PC-3 (cell line): ENCODE measurements around the gene ETFA. TPM values are rescaled to one million over a fixed set of nuclear protein-coding genes. Genes with fewer than 3 reads are reported as not detected.

Experiments
- ATAC-seq: fragments of 200-7000 bp; cut with Tn5 transposase; 2 replicates; pipeline ENCODE4 v1.9.1; 2020; ENCODE audit warnings: mild to moderate bottlenecking, moderate library complexity
- BruUV-seq: library from RNA; stranded (reverse); fragments of 400-500 nt; replicated peaks from 2 replicates; lab custom pipeline; 2021; lab: Mats Ljungman, UMichigan
- CTCF ChIA-PET: fragments of 300-600 bp; sonication (Branson Sonifier 250); formaldehyde crosslinking; loops from one replicate; lab custom pipeline; 2022; ENCODE audit warnings: antibody characterized with exemption; lab: Charles Lee
- POLR2A ChIA-PET: fragments of 300-600 bp; sonication (Branson Sonifier 250); formaldehyde crosslinking; loops from one replicate; lab custom pipeline; 2022; ENCODE audit warnings: antibody characterized with exemption; ENCODE audit not compliant: unreplicated experiment; lab: Charles Lee
- DNase-seq: peaks from one replicate; pipeline ENCODE4 v3.0.0-alpha.2; 2015
- H2AFZ ChIP-seq: fragments of 300-600 bp; sonication (generic); 2 replicates; pipeline ENCODE4 v1.6.0; 2016; ENCODE audit warnings: antibody characterized with exemption, low read length
- H3F3A ChIP-seq: fragments of 300-600 bp; sonication (generic); one replicate; pipeline ENCODE4 v1.6.0; 2017; ENCODE audit warnings: antibody characterized with exemption, low read length, control low read depth, mild to moderate bottlenecking; ENCODE audit not compliant: unreplicated experiment
- H3K27ac ChIP-seq: fragments of 300-600 bp; sonication (generic); 2 replicates; pipeline ENCODE4 v1.5.1; 2016; ENCODE audit warnings: mild to moderate bottlenecking, low read length
- H3K27me3 ChIP-seq: fragments of 300-600 bp; sonication (generic); 2 replicates; pipeline ENCODE4 v1.6.1; 2016; ENCODE audit warnings: low read length, mixed read lengths
- H3K36me3 ChIP-seq: fragments of 300-600 bp; sonication (generic); 2 replicates; pipeline ENCODE4 v1.6.1; 2016; ENCODE audit warnings: low read depth, mixed run types, low read length, mixed read lengths
- H3K4me1 ChIP-seq: fragments of 300-600 bp; sonication (generic); 2 replicates; pipeline ENCODE4 v1.5.1; 2016; ENCODE audit warnings: low read length; ENCODE audit not compliant: insufficient read depth
- H3K4me2 ChIP-seq: fragments of 300-600 bp; sonication (generic); 2 replicates; pipeline ENCODE4 v1.6.0; 2016; ENCODE audit warnings: low read length
- H3K4me3 ChIP-seq: fragments of 300-600 bp; sonication (generic); 2 replicates; pipeline ENCODE4 v1.5.1; 2016; ENCODE audit warnings: mild to moderate bottlenecking, low read length, mixed read lengths
- H3K79me2 ChIP-seq: fragments of 300-600 bp; sonication (generic); 2 replicates; pipeline ENCODE4 v1.6.1; 2017; ENCODE audit warnings: low read length, mixed read lengths
- H3K9ac ChIP-seq: fragments of 300-600 bp; sonication (generic); 2 replicates; pipeline ENCODE4 v1.6.0; 2016; ENCODE audit warnings: mild to moderate bottlenecking, low read length
- H3K9me2 ChIP-seq: fragments of 300-600 bp; sonication (generic); replicated peaks from 2 replicates; pipeline ENCODE4 v1.6.1; 2016; ENCODE audit warnings: mixed run types, low read length, mixed read lengths
- H3K9me3 ChIP-seq: fragments of 300-600 bp; sonication (generic); 2 replicates; pipeline ENCODE4 v1.6.1; 2016; ENCODE audit warnings: low read length, mixed read lengths
- H4K20me1 ChIP-seq: fragments of 300-600 bp; sonication (generic); 2 replicates; pipeline ENCODE4 v1.6.1; 2016; ENCODE audit warnings: low read length, mixed read lengths
- EZH2 ChIP-seq: fragments of 300-600 bp; sonication (generic); IDR thresholded peaks from one replicate; pipeline ENCODE4 v1.6.1; 2017; ENCODE audit warnings: antibody characterized with exemption, mild to moderate bottlenecking, low read length; ENCODE audit not compliant: unreplicated experiment
- EZH2phosphoT487 ChIP-seq: fragments of 300-600 bp; sonication (generic); IDR thresholded peaks from 2 replicates; pipeline ENCODE4 v1.6.1; 2018; ENCODE audit warnings: mild to moderate bottlenecking, antibody characterized with exemption, low read length, borderline replicate concordance
- intact Hi-C: fragments of 100-400 bp; cut with micrococcal nuclease; formaldehyde crosslinking; loops from 2 replicates; pipeline ENCODE4 v1.9.0; 2023
- total RNA-seq: library from RNA; depleted of rRNA; stranded (reverse); fragments of >200 nt; gene quantifications from 2 replicates; pipeline ENCODE4 v1.2.3, GENCODE V29; 2014
- TF ChIP-seq, protein P1 (sequence below): fragments of 300-600 bp; sonication (generic); conservative IDR thresholded peaks from 2 replicates; pipeline ENCODE4 v1.5.1; 2017; ENCODE audit warnings: antibody characterized with exemption, low read depth, mild to moderate bottlenecking, low read length

ETFA gene
- total RNA-seq, 1 experiment from 2014 or later, result 160 TPM

DNA sequence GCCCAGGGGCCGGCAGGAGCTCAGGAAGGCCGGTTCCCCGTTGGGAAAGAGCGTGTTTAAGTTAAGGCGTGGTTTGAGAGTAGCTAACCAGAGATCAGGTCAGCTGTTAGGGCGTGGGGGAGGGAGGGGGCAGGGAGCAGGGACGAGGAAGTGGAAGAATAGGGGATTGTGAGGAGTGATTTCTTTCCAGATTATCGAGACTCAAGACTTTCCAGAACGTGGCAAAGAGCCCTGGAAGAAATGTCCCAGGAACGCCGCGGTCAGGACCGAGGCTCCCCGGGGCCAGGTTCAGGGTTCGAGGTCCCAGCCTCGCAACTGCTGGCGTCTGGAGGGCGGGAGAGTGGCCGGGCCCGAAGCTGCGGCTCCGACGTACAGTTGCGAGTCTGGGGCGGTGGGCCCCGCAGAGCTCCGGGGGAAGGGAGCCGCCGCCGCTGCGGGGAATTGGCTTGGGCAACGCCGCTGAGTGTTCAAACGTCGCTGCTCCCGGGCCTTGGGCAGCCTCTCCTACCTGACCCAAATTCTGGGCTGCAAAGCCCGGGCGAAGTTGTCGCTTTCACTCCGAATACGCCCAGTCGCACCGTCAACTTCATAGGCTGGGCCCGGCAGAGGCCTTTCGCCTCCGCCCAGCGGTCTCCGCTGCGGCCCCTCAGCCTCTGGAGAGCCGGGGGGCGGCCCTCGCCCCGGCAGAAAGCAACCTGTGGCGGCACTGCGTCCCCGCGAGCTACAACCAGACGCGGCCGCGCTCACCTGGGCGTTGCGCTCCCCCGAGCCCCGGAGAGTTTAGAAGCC, 34.8 kb upstream of the ETFA start:
- DNase-seq (peak; percentile 50), ATAC-seq (peak; percentile 58)
- H3K36me3 ChIP-seq, result no peaks in the 10 kb centered on the region
- H3K9me3 ChIP-seq, result no peaks in the 10 kb centered on the region
- no peaks in the 10 kb centered on the region for H3K27me3 ChIP-seq
- H3K27ac ChIP-seq, result peak overlapping the region; percentile 47
- BruUV-seq, result TSS peak; percentile 73
- peak overlapping the region; percentile 99 for H3K4me2 ChIP-seq
- H3K79me2 ChIP-seq, result 0 out of 2 replicates have a peak, but pooled peaks cover 4% of the 10 kb centered on the region
- H3K4me1 ChIP-seq, result peaks cover 33% of the 10 kb centered on the region
- CTCF ChIA-PET, result interaction anchor here (0.7 to 0.9 kb wide), 4 partner anchors 10 to 205 kb away, joined by 3 to 6 read pairs (median 3); partner anchors contain the start of gene ISL2
- H3K9ac ChIP-seq, result peak overlapping the region; percentile 85
- intact Hi-C loops, result loop anchor here (5.0 kb wide), 1 partner anchor 41 kb away; no protein-coding TSS in a partner anchor
- peak overlapping the region; percentile 87 for H3K4me3 ChIP-seq
- no peaks in the 10 kb centered on the region for H3F3A ChIP-seq
- TF ChIP-seq EZH2phosphoT487 (no peak), EZH2 (no peak)
- TF ChIP-seq, protein P1, sequence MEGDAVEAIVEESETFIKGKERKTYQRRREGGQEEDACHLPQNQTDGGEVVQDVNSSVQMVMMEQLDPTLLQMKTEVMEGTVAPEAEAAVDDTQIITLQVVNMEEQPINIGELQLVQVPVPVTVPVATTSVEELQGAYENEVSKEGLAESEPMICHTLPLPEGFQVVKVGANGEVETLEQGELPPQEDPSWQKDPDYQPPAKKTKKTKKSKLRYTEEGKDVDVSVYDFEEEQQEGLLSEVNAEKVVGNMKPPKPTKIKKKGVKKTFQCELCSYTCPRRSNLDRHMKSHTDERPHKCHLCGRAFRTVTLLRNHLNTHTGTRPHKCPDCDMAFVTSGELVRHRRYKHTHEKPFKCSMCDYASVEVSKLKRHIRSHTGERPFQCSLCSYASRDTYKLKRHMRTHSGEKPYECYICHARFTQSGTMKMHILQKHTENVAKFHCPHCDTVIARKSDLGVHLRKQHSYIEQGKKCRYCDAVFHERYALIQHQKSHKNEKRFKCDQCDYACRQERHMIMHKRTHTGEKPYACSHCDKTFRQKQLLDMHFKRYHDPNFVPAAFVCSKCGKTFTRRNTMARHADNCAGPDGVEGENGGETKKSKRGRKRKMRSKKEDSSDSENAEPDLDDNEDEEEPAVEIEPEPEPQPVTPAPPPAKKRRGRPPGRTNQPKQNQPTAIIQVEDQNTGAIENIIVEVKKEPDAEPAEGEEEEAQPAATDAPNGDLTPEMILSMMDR, result no peak
- POLR2A ChIA-PET, result interaction anchor here (0.5 to 0.7 kb wide), 3 partner anchors 9 to 526 kb away, joined by 3 to 8 read pairs (median 3); partner anchors contain the start of gene ISL2
- H3K9me2 ChIP-seq, result no peaks in the 10 kb centered on the region
- H2AFZ ChIP-seq, result peak overlapping the region; percentile 96
- H4K20me1 ChIP-seq, result no peaks in the 10 kb centered on the region

DNA sequence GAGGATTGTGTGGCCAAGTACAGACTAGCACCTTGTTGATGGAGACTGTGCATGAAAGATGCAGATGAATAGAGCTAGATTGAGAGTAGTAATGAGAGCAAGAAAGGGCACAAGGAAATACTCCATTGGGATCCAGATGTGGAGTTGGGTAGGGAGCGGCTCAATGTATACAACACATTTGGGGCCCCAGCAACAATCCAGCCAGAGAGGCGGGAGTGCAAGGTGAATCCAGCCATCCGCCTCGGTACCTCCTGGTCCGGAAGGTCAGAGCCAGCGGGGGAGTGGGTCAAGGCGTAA, 34.3 kb upstream of the ETFA start:
- ATAC-seq (no peak; the same call in 1 of the 2 replicates), DNase-seq (no peak)
- peak overlapping the region; percentile 96 for H2AFZ ChIP-seq
- peaks cover 32% of the 10 kb centered on the region for H3K4me1 ChIP-seq
- H3K36me3 ChIP-seq, result no peaks in the 10 kb centered on the region
- intact Hi-C loops, result loop anchor here (5.0 kb wide), 1 partner anchor 42 kb away; no protein-coding TSS in a partner anchor
- peak overlapping the region; percentile 85; the same call in 1 of the 2 replicates for H3K9ac ChIP-seq
- H4K20me1 ChIP-seq, result no peaks in the 10 kb centered on the region
- peak overlapping the region; percentile 87 for H3K4me3 ChIP-seq
- TF ChIP-seq, protein P1, result no peak
- TF ChIP-seq EZH2, result no peak
- no peak for TF ChIP-seq EZH2phosphoT487
- no peak overlapping the region for H3K27ac ChIP-seq
- H3K9me3 ChIP-seq, result no peaks in the 10 kb centered on the region
- ChIA-PET CTCF (interaction anchor here (0.7 to 0.9 kb wide), 3 partner anchors 9 to 205 kb away, joined by 3 to 6 read pairs (median 3); partner anchors contain the start of gene ISL2), POLR2A (interaction anchor here (0.5 to 0.7 kb wide), 3 partner anchors 9 to 527 kb away, joined by 3 to 8 read pairs (median 3); partner anchors contain the start of gene ISL2)
- H3F3A ChIP-seq, result no peaks in the 10 kb centered on the region
- H3K9me2 ChIP-seq, result no peaks in the 10 kb centered on the region
- no peaks in the 10 kb centered on the region for H3K27me3 ChIP-seq
- H3K4me2 ChIP-seq, result peak overlapping the region; percentile 99
- BruUV-seq, result no TSS peak
- 0 out of 2 replicates have a peak, but pooled peaks cover 4% of the 10 kb centered on the region for H3K79me2 ChIP-seq
